Measurements from ENCODE around the gene MIOX. TPM values are rescaled to one million over a fixed set of nuclear protein-coding genes. Genes with fewer than 3 reads are reported as not detected.

The MIOX gene
- total RNA-seq, 4 donors from 2014 or later = 2.1 to 11.3 (median 4.7) TPM

GRCh38 chr22:50525858-50526107, 39.1 kb downstream of the MIOX start:
- intact Hi-C loops (cut with DNase I) = no loop called here
- Histone ChIP-seq H3K4me3 (replicated peaks in 1 of 3) (peak overlapping the region; percentile 19 to 83 (median 64)), H3K9me3 (no peaks in the 10 kb centered on the region), H3K27me3 (no peaks in the 10 kb centered on the region), H3K36me3 (peaks cover 21 to 24% of the 10 kb centered on the region in 2 donors), H3K27ac (peak overlapping the region; percentile 86 to 97 (median 91)), H3K4me1 (peaks cover 18 to 32% of the 10 kb centered on the region in 2 donors)
- WGBS, 2 donors = 0% methylated on average over 2 of the region's 33 CpGs; no CpG with 5 or more reads in 1 of the 2 donors
- no peak for DNase-seq
- TF ChIP-seq POLR2A (IDR thresholded peaks at IDR 0.05) = peak in 1 of 2 donors; percentile 16
- peak in 1 of 6 experiments; percentile 36 for TF ChIP-seq CTCF (IDR thresholded peaks at IDR 0.05)

- no peaks in the 10 kb centered on the region for H3K27me3 ChIP-seq
- 2 to 5% methylated on average over 16 to 30 of the region's 77 CpGs for WGBS, 2 donors
- peak overlapping the region; percentile 19 to 83 (median 64) for H3K4me3 ChIP-seq (replicated peaks in 1 of 3)
- intact Hi-C loops (cut with DNase I) = no loop called here
- peaks cover 21 to 24% of the 10 kb centered on the region in 2 donors for H3K36me3 ChIP-seq
- H3K4me1 ChIP-seq = peaks cover 22 to 32% of the 10 kb centered on the region in 2 donors
- peak; percentile 80 to 83 for DNase-seq
- TF ChIP-seq CTCF (IDR thresholded peaks at IDR 0.05) = peak in 4 of 6 experiments; percentile 39 to 59 (median 54)
- TF ChIP-seq POLR2A (IDR thresholded peaks at IDR 0.05) = no peak
- peak overlapping the region; percentile 86 to 97 (median 91) for H3K27ac ChIP-seq
- H3K9me3 ChIP-seq = no peaks in the 10 kb centered on the region
Observed at GRCh38 chr22:50526108-50526833, 39.6 kb downstream of the MIOX start.

GRCh38 chr22:50526834-50527801, 40.5 kb downstream of the MIOX start:
- Histone ChIP-seq H3K27ac (peak overlapping the region; percentile 86 to 97 (median 91)), H3K4me1 (peaks cover 27 to 32% of the 10 kb centered on the region in 2 donors), H3K4me3 (replicated peaks in 1 of 3) (peak overlapping the region in 2 of 3 donors; percentile 19 to 83), H3K27me3 (no peaks in the 10 kb centered on the region), H3K9me3 (no peaks in the 10 kb centered on the region), H3K36me3 (peaks cover 15 to 18% of the 10 kb centered on the region in 2 donors)
- TF ChIP-seq CTCF (IDR thresholded peaks at IDR 0.05) (no peak), POLR2A (IDR thresholded peaks at IDR 0.05) (no peak)
- 68% methylated on average over 27 to 28 of the region's 29 CpGs for WGBS, 2 donors
- DNase-seq = peak in 1 of 2 donors; percentile 27
- intact Hi-C loops (cut with DNase I) = no loop called here

- peaks cover 30 to 40% of the 10 kb centered on the region in 2 donors for H3K4me1 ChIP-seq
- H3K27me3 ChIP-seq = no peaks in the 10 kb centered on the region
- intact Hi-C loops (cut with DNase I) = no loop called here
- H3K27ac ChIP-seq = no peak overlapping the region
- no peak for DNase-seq
- H3K4me3 ChIP-seq (replicated peaks in 1 of 3) = no peak overlapping the region
- no peaks in the 10 kb centered on the region for H3K9me3 ChIP-seq
- peaks cover 6 to 8% of the 10 kb centered on the region in 2 donors for H3K36me3 ChIP-seq
- 89% methylated on average over 17 to 18 of the region's 18 CpGs for WGBS, 2 donors
- TF ChIP-seq POLR2A (IDR thresholded peaks at IDR 0.05) = no peak
- TF ChIP-seq CTCF (IDR thresholded peaks at IDR 0.05) = no peak
Observed at GRCh38 chr22:50527921-50528681, 41.4 kb downstream of the MIOX start.
